Measurements from ENCODE around the gene EMC6. TPM values are rescaled to one million over a fixed set of nuclear protein-coding genes. Genes with fewer than 3 reads are reported as not detected.

Gene EMC6
- total and polyA plus RNA-seq, 2 of the 4 experiments (the other 2 are of a cell fraction), result 10.9 to 80.5 TPM

DNA sequence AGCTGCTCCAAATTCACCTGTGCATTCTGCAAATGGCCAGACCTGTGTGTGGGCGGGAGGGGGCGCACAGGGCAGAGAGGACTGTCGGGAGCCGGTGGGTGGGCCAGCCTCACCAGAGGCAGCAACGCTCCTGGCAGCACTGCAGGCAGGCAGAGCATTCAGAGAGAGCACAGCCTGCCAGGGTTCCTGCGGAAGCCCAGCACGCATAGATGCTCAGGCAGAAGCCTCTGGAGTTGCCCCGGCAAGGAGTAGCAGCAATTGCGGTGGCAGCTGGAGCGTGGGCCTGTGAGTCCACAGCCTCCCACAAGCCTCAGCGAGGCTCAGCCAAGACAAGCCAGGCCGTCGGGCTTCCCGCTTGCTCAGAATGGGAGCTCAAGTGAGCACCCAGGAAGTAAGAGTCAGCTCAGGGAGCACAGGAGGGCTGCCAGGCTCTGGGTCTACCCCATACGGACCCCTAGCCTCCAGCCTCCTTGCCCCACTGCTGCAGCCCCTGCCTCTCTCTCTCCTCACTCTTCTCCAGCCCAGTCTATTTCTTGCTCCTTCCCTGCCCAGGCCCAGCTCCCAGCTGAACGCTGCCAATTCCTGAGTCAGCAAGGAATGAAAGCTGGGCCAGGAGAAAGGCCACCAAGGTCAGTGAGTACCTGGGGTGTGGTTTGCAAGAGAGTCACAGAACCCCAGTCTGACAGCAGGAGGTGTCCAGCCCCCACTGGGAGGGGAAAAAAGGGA is 9.6 kb downstream of the EMC6 start:
- no peak overlapping the region for H3K4me3 ChIP-seq (ENCODE audit: insufficient read depth, low read depth, low read length)
- no peak overlapping the region for H2BK5ac ChIP-seq (ENCODE audit: low read depth, low read length, poor library complexity, severe bottlenecking)
- no peak overlapping the region for H2AK9ac ChIP-seq (replicated peaks; ENCODE audit: low read depth, low read length, poor library complexity)
- H3K4ac ChIP-seq (ENCODE audit: low read depth, low read length), result no peak overlapping the region
- H2AK5ac ChIP-seq (ENCODE audit: low read depth, low read length), result no peak overlapping the region
- H3K36me3 ChIP-seq (ENCODE audit: control insufficient read depth, insufficient read depth, low read length), result no peaks in the 10 kb centered on the region
- ChIA-PET POLR2A (ENCODE audit: unreplicated experiment) (no interaction called here), CTCF (interaction anchor here (0.6 to 1.4 kb wide), 2 partner anchors 56 to 59 kb away, joined by 3 read pairs; no protein-coding TSS in a partner anchor)
- no peak overlapping the region for H4K8ac ChIP-seq (ENCODE audit: low read depth in 2 of 2, low read length in 2 of 2)
- H3K27ac ChIP-seq (ENCODE audit: insufficient read depth, low read length), result no peak overlapping the region
- TF ChIP-seq, protein P1, sequence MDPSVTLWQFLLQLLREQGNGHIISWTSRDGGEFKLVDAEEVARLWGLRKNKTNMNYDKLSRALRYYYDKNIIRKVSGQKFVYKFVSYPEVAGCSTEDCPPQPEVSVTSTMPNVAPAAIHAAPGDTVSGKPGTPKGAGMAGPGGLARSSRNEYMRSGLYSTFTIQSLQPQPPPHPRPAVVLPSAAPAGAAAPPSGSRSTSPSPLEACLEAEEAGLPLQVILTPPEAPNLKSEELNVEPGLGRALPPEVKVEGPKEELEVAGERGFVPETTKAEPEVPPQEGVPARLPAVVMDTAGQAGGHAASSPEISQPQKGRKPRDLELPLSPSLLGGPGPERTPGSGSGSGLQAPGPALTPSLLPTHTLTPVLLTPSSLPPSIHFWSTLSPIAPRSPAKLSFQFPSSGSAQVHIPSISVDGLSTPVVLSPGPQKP (IDR thresholded peaks at IDR 0.05; ENCODE audit: borderline replicate concordance, low read depth, low read length), result no peak
- TF ChIP-seq MAFK (IDR thresholded peaks at IDR 0.05; ENCODE audit: low read depth, low read length) (peak; percentile 53; the same call in 1 of the 2 replicates), POLR2A (IDR thresholded peaks at IDR 0.05; ENCODE audit: low read depth, low read length) (no peak)
- no peak overlapping the region for H3K9ac ChIP-seq (ENCODE audit: low read depth, low read length)
- no peak overlapping the region for H2BK120ac ChIP-seq (ENCODE audit: low read depth, low read length)
- dilution Hi-C loops (cut with HindIII; ENCODE audit: low sequenced_read_pairs, unreplicated experiment), result no loop called here
- no peaks in the 10 kb centered on the region for H3K9me3 ChIP-seq (ENCODE audit: control insufficient read depth, insufficient read depth, low read length)
- no peak overlapping the region for H4K5ac ChIP-seq (ENCODE audit: low read depth, low read length)
- no peak overlapping the region; the same call in 1 of the 2 replicates for H3K56ac ChIP-seq (ENCODE audit: extremely low read depth, insufficient read depth, low read length)
- no peaks in the 10 kb centered on the region for H4K20me1 ChIP-seq (ENCODE audit: insufficient read depth, low read length)
- H2BK20ac ChIP-seq (ENCODE audit: low read depth, low read length), result no peak overlapping the region
- BruUV-seq (replicated peaks), result no TSS peak
- in situ Hi-C loops (cut with MboI; ENCODE audit: low sequenced_read_pairs), result no loop called here
- no peak overlapping the region for H3K4me2 ChIP-seq (ENCODE audit: low read depth, low read length)
- intact Hi-C loops (cut with micrococcal nuclease), result no loop called here
- 13% methylated on average over 3 of the region's 16 CpGs; no CpG with 5 or more reads in 1 of the 2 experiments for WGBS, 2 experiments (ENCODE audit: extremely low coverage in 2 of 2, insufficient read length in 1 of 2)
- no peak overlapping the region for H2BK15ac ChIP-seq (ENCODE audit: low read depth, low read length)
- no peaks in the 10 kb centered on the region for H3K9me1 ChIP-seq (ENCODE audit: insufficient read depth, low read length)
- H3K79me1 ChIP-seq (ENCODE audit: low read depth in 1 of 2, low read length in 2 of 2), result no peaks in the 10 kb centered on the region
- peak overlapping the region; percentile 79 for H2AFZ ChIP-seq (replicated peaks; ENCODE audit: low read length, poor library complexity)
- ATAC-seq (ENCODE audit: low read depth) (peak; percentile 46), DNase-seq (peak; percentile 45)
- H3K27me3 ChIP-seq (ENCODE audit: control insufficient read depth, insufficient read depth, low read length), result peaks cover 2% of the 10 kb centered on the region; the same call in 1 of the 2 replicates
- no peak overlapping the region for H3K23ac ChIP-seq (ENCODE audit: low read depth, low read length)
- no peaks in the 10 kb centered on the region for H3K4me1 ChIP-seq (ENCODE audit: control insufficient read depth, insufficient read depth, low read length)
- H3K18ac ChIP-seq (ENCODE audit: low read depth, low read length), result no peak overlapping the region
- H4K91ac ChIP-seq (ENCODE audit: insufficient read depth, low read depth, low read length), result no peak overlapping the region
- H3K14ac ChIP-seq (replicated peaks; ENCODE audit: low read depth, low read length), result no peak overlapping the region
